Gastroesophageal sphincter (tissue), 3 donors: ENCODE data around the gene RTN1.

ENCODE experiments used
- POLR2A ChIP-seq, 2 donors: fragments of 450-650 bp; IDR thresholded peaks; one replicate each; pipeline ENCODE4 v1.6.1; 2017; ENCODE audit warnings: antibody characterized with exemption in 2 of 2, mild to moderate bottlenecking in 2 of 2, moderate library complexity in 1 of 2
- TF ChIP-seq, protein P1 (sequence below), 4 experiments: fragments of 200-600 bp in 2 of 4; fragments of 450-650 bp in 2 of 4; sonication (generic) in 1 of 4; IDR thresholded peaks; one replicate each; pipeline ENCODE4 v1.5.1; 2017 to 2019; ENCODE audit warnings: antibody characterized with exemption in 4 of 4, mild to moderate bottlenecking in 2 of 4, moderate library complexity in 2 of 4

- TF ChIP-seq, protein P1, sequence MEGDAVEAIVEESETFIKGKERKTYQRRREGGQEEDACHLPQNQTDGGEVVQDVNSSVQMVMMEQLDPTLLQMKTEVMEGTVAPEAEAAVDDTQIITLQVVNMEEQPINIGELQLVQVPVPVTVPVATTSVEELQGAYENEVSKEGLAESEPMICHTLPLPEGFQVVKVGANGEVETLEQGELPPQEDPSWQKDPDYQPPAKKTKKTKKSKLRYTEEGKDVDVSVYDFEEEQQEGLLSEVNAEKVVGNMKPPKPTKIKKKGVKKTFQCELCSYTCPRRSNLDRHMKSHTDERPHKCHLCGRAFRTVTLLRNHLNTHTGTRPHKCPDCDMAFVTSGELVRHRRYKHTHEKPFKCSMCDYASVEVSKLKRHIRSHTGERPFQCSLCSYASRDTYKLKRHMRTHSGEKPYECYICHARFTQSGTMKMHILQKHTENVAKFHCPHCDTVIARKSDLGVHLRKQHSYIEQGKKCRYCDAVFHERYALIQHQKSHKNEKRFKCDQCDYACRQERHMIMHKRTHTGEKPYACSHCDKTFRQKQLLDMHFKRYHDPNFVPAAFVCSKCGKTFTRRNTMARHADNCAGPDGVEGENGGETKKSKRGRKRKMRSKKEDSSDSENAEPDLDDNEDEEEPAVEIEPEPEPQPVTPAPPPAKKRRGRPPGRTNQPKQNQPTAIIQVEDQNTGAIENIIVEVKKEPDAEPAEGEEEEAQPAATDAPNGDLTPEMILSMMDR (IDR thresholded peaks at IDR 0.05), result no peak
- no peak for TF ChIP-seq POLR2A (IDR thresholded peaks at IDR 0.05)
These were observed 130.8 kb downstream of the RTN1 start for GRCh38 chr14:59739794-59740193.
